Central memory CD4-positive, alpha-beta T cell (primary cell): ENCODE results near the gene PXYLP1.

Experiments
- DNase-seq: peaks from one replicate; pipeline ENCODE4 v3.0.0; 2022

PXYLP1 gene

DNA sequence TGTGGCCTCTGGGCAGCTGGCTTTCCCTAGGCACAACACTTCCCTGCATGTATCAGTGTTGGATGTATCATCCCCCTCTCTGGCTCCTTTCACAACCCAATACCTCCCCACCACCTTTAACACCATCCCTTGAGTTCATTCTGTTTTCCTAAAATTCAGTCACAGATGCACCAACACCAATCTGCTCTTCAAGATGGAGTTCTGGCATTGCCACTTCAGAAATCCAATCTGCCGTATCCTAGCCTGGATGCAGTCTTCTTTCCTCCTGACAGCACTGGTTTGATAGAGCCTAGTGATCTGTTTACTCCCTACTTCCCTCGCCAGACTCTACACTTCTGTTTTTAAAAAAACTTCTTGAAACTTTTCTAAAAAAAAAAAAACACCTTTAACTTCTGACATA, 21.7 kb downstream of the PXYLP1 start:
- DNase-seq = no peak

DNA sequence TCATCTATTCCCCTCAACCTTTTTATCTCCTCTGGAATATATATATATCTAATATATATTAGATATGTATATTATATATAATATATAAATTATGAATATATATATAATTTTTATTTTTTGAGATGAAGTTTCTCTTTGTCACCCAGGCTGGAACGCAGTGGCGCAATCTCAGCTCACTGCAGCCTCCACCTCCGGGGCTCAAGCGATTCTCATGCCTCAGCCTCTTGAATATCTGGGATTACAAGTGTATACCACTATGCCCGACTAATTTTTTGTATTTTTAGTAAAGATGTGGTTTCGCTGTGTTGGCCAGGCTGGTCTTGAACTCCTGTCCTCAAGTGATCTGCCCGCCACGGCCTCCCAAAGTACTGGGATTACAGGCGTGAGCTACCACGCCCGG, 22.2 kb downstream of the PXYLP1 start:
- DNase-seq = no peak

DNA sequence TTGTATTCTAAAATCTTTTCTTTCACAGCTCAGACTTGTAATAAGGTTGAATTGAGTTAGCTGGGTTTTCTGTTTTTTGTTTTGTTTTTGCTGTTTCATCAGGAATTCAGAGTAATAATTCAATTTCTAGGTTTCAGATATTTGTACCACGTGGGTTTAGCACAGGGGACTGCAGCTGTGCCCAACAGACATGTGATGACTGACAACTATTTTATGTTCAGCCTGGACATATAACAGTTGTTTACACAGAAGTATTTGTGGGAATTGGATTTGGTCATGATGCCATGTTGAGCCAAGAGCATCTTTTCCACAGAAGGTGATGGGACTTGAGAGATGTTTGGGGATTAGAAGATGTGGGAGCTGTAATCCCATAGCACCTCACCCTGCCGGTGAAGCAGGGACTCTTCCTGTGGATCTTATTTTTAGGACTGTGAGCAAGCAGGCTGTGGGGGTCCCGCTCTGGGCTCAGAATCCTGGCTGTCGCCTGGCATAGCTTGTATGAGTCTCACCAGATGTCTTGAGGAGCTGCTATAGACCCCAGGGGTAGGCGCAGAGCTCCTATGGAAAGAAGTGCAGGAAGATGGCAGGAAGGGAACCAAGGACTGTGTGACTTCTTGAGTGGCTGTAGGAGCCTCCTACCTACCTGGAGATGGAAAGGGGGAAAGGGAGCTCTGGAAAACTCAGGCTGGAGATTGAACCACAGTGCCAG, 23.7 kb downstream of the PXYLP1 start:
- no peak for DNase-seq

DNA sequence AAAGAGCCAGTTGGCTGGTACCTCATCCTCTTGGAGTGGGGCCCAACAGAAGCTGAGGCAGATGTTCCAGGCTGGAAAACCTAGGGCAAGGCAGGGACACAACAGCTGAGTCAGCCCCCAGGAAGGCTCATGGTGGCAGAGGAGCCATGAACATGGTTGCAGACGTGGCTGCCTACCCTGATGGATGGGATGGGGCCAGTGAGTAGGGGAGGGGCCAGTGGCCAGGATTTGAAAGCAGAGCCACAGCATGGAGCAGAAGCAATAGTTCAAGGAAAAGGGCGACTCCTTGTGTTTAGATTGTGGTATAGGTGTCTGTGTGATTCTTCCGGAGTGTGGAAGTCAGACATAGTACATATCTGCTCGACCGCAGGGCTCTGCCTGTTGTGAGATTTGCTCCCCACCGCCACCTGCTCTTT, 24.2 kb downstream of the PXYLP1 start:
- DNase-seq = peak; percentile 53

DNA sequence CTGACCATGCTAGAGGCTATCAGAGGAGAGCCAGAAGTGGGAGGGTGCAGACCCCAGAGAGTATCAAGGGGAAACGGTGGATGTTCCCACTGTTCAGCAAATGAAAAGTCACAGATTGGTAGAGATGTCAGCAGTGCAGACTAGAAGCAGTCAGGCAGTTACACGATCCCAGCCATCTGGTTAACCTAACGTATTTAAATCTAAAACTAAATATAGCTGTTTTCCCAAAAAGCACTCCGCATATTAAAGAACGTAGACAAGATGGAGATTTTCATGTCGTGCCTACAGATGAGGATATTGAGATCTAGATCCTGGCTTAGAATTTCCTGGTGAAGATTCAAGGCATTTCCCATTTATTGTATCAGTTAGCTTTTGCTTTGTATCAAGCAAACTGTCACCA, 25.2 kb downstream of the PXYLP1 start:
- no peak for DNase-seq

DNA sequence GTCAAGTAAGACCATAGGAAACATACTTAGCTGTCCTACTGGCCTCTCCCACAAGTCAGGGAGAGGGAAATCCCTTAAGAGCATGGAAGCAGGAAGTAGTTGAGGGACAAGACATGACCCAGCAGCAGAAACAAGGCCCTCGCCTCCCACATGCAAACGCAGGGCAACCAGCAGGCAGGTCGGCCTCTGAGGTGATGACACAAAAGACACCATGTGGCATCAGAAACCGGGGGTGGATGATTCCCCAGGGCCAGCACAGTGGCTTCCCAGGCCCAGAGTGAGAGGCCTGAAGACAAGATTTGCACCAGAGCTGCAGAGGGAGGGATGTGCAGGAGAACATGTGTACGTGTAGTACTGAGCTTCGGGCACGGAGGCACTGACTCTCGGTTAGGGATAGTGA, 26.3 kb downstream of the PXYLP1 start:
- no peak for DNase-seq

GRCh38 chr3:141258973-141259372, 27.3 kb downstream of the PXYLP1 start:
- DNase-seq = no peak

GRCh38 chr3:141259821-141260629, 28.4 kb downstream of the PXYLP1 start:
- DNase-seq = no peak

GRCh38 chr3:141260630-141260927, 29.0 kb downstream of the PXYLP1 start:
- DNase-seq = no peak

GRCh38 chr3:141261472-141262307, 30.1 kb downstream of the PXYLP1 start:
- no peak for DNase-seq

DNA sequence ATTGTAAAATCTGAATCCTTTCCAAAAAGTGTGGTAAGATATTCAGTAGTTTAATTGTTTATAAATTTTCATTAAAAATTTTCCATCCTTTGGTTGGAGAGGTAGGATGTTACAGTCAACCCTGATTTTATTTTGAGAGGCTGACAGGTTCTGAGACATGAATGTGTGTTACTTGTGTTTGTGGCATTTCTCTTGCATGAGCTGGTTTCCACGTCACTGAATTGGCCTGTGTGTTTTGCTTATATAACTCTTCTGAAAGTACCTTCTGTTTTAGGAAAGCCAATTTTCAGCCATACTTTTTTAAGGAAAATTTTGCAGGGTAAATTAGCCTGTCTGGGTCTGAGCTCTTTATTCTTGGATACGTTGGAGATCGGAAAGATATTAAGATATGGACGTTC, 30.7 kb downstream of the PXYLP1 start:
- no peak for DNase-seq

GRCh38 chr3:141266186-141266585, 34.6 kb downstream of the PXYLP1 start:
- DNase-seq = no peak

GRCh38 chr3:141266797-141267555, 35.4 kb downstream of the PXYLP1 start:
- DNase-seq = peak; percentile 42

- no peak for DNase-seq
Measured at GRCh38 chr3:141267629-141268028, 36.0 kb downstream of the PXYLP1 start.

GRCh38 chr3:141268306-141268705, 36.7 kb downstream of the PXYLP1 start:
- no peak for DNase-seq

DNA sequence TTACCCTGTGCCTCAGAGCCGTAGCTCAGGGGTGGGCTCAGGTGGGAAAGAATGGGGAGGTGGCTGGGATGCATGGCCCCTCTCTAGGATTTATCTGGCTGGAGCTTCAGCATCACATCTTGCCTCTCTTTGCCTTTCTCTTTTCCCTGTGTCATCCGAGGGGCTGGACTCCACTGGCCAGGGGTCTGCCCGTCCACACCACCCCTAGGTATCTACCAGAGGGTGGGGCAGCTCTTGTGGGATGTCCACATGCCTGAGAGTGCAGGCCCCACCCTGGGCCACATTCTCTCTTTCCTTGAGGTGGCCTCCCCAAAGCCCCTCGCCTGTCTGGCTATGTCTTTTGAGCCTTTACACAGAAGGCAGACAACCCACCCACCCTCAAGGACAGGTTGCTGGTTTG, 37.2 kb downstream of the PXYLP1 start:
- no peak for DNase-seq

GRCh38 chr3:141269961-141270360, 38.3 kb downstream of the PXYLP1 start:
- no peak for DNase-seq

GRCh38 chr3:141271279-141272030, 39.8 kb downstream of the PXYLP1 start:
- no peak for DNase-seq

DNA sequence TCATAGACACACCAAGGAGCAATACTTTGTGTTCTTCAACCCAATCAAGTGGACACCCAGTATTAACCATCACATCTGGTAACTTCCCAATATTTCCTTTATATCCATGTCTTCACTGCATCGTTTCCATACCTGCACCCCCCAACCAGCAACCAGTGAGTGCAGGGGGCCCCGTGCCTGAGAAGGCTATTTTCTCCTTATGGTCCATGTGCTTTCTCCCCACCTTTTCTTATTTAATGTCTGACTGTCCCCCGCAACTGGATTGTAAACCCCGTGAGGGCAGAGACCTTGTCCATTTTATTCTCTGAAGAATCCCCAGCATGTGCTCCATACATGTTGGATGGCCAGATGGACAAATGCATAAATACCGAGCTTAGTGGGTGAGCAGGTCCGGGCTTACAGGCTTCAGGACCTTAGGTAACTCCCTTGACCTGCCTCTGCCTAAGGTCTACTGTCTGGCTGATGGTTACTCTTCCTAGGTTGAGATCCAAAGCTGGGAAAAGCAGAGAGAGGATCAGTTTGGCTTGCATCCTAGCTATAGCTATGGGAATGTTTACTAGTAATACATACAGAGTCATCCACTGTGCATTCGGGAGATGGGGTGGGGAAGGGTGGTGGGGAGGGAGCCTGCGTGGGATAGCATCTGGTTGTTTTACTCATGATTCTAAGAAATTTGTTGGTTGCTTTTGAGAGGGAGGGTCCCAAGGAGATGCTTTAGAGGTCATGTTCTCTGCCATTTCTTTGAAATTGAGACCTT, 41.5 kb downstream of the PXYLP1 start:
- DNase-seq = no peak

DNA sequence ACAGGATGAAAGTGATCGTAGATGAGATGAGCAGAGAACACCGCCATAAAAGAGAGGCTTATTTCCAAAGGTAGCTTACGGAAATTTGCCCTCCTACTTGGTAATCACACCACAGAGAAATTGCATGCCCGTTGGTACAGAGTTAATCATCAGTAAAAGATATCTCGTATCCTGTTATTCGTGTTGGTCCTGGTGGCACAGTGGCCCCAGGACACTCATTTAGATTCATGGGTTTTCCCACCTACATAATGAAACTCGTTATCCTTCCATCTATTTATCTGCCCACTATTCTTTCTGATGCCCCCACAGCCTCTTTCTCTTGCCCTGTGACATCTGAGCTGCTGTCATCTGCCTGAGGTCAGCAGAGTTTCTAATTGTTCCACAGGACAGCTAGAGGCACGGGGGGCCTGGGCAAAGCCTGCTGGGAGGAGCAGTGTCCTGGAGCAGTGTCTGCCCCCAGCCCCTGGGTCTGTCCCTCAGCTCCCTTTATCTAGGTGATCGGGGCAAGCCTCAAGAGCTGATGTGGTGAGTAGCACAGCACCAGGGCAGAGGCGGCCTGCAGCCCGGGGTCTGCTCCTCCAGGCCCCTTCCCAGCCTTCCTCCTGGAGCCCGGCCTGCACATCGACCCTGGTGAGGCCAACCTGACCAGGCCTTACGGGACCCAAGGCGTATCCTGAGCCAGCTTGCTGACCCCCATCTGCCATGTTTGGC, 42.2 kb downstream of the PXYLP1 start:
- DNase-seq = no peak
